ENCODE data around the gene GRIN2C. TPM values are rescaled to one million over a fixed set of nuclear protein-coding genes. Genes with fewer than 3 reads are reported as not detected.
A peak's percentile ranks its signal among the peaks of the same experiment; 100 is the strongest.

GRIN2C gene
- total RNA-seq, 1 donor from 2014 or later, result 1.0 TPM

DNA sequence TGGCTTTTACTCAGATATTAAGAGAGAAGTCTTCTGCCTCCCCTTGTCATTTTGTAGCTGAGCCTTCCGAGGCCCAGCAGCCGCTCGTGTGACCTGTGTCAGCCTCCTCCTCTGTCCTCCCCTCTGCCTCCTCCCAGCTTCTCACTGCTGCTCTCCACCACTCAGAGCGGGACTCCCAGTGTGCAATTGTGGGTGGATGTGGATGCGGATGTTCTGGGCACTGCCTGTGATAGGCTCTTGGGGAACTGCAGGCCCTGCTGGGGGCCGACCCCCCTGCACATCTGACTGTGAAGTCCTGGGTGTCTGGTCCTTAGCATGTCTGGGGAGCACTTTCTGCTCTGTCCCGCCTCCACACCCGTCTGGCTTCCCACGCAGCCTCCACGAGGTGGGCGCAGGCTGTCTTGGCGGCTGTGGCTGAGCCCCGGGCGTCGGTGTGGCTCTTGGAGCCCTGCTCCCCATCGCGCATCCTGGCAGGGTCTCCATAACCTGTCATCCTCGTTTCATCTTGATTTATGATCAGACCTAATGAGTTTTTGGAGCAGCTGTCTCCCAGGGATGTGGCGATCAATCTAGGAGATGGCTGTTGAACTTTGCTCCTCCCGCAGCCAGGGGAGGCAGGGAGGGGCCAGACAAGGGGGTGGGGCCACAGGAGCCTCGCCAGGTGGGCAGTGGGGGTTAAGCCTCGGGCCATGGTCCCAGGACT lies 28.1 kb downstream of the GRIN2C start:
- H3K4me1 Mint-ChIP-seq (ENCODE audit: low read depth, unreplicated experiment), result peaks cover 16% of the 10 kb centered on the region
- no peak overlapping the region for H2AFZ ChIP-seq (ENCODE audit: low read depth, low read length)
- no peak overlapping the region for H3K4me3 Mint-ChIP-seq (ENCODE audit: unreplicated experiment)
- H3K4me1 ChIP-seq (ENCODE audit: insufficient read depth, low read length), result peaks cover 8% of the 10 kb centered on the region
- FAIRE-seq (no peak), DNase-seq (ENCODE audit: low read depth) (no peak)
- H3K4me2 ChIP-seq (ENCODE audit: low read length), result no peak overlapping the region
- no peak overlapping the region for H3K9ac ChIP-seq (ENCODE audit: low read length)
- no peaks in the 10 kb centered on the region for H3K9me3 Mint-ChIP-seq (ENCODE audit: unreplicated experiment)
- peaks cover 21% of the 10 kb centered on the region for H4K20me1 ChIP-seq (ENCODE audit: insufficient read depth, low read length)
- H3K79me2 ChIP-seq (ENCODE audit: insufficient read depth, low read length), result no peaks in the 10 kb centered on the region
- H3K4me3 ChIP-seq (ENCODE audit: insufficient read depth, low read depth, low read length), result no peak overlapping the region
- H3K36me3 ChIP-seq (ENCODE audit: insufficient read depth, low read length), result no peaks in the 10 kb centered on the region
- H3K27ac ChIP-seq (ENCODE audit: low read depth, low read length), result no peak overlapping the region
- H3K36me3 Mint-ChIP-seq (ENCODE audit: low read depth, unreplicated experiment), result peaks cover 14% of the 10 kb centered on the region
- no peaks in the 10 kb centered on the region for H3K9me3 ChIP-seq (ENCODE audit: insufficient read depth, low read depth, low read length)
- H3K27me3 ChIP-seq (ENCODE audit: insufficient read depth, low read length), result no peaks in the 10 kb centered on the region
- no peaks in the 10 kb centered on the region for H3K27me3 Mint-ChIP-seq (ENCODE audit: low read depth, unreplicated experiment)
- H3K27ac Mint-ChIP-seq (ENCODE audit: unreplicated experiment), result no peak overlapping the region
- TF ChIP-seq, protein P1, sequence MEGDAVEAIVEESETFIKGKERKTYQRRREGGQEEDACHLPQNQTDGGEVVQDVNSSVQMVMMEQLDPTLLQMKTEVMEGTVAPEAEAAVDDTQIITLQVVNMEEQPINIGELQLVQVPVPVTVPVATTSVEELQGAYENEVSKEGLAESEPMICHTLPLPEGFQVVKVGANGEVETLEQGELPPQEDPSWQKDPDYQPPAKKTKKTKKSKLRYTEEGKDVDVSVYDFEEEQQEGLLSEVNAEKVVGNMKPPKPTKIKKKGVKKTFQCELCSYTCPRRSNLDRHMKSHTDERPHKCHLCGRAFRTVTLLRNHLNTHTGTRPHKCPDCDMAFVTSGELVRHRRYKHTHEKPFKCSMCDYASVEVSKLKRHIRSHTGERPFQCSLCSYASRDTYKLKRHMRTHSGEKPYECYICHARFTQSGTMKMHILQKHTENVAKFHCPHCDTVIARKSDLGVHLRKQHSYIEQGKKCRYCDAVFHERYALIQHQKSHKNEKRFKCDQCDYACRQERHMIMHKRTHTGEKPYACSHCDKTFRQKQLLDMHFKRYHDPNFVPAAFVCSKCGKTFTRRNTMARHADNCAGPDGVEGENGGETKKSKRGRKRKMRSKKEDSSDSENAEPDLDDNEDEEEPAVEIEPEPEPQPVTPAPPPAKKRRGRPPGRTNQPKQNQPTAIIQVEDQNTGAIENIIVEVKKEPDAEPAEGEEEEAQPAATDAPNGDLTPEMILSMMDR (IDR thresholded peaks at IDR 0.05; ENCODE audit: insufficient read depth, low read depth, low read length), result no peak
- TF ChIP-seq EZH2 (IDR thresholded peaks at IDR 0.05; ENCODE audit: insufficient read depth, low read length), result no peak

DNA sequence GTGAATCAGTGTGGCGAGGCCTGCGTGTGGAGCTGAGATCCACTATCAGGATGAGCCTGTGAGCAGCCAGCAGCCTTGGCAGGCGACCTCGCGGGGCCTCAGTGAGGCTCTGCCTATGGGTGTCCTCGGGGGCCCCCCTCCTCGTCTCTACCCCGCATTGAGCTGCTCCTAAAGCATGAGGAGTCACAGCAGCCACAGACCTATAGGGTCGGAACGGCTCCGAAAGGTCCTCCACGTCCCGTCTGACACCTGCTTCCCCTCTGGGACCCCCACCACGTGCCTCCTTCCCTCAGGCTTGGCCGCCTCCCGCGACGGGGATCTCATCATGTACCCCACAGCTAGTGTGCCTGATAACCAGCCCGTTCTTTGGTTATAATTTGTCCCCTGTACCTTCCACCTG lies 28.8 kb downstream of the GRIN2C start:
- H3K4me1 Mint-ChIP-seq (ENCODE audit: low read depth, unreplicated experiment), result peaks cover 16% of the 10 kb centered on the region
- no peak overlapping the region for H3K27ac Mint-ChIP-seq (ENCODE audit: unreplicated experiment)
- Histone ChIP-seq H3K4me1 (ENCODE audit: insufficient read depth, low read length) (peaks cover 8% of the 10 kb centered on the region), H3K36me3 (ENCODE audit: insufficient read depth, low read length) (no peaks in the 10 kb centered on the region), H3K4me2 (ENCODE audit: low read length) (no peak overlapping the region), H2AFZ (ENCODE audit: low read depth, low read length) (no peak overlapping the region), H3K79me2 (ENCODE audit: insufficient read depth, low read length) (no peaks in the 10 kb centered on the region), H3K27ac (ENCODE audit: low read depth, low read length) (no peak overlapping the region), H3K9me3 (ENCODE audit: insufficient read depth, low read depth, low read length) (no peaks in the 10 kb centered on the region), H3K4me3 (ENCODE audit: insufficient read depth, low read depth, low read length) (no peak overlapping the region), H4K20me1 (ENCODE audit: insufficient read depth, low read length) (peaks cover 28% of the 10 kb centered on the region), H3K27me3 (ENCODE audit: insufficient read depth, low read length) (no peaks in the 10 kb centered on the region), H3K9ac (ENCODE audit: low read length) (no peak overlapping the region)
- peaks cover 8% of the 10 kb centered on the region for H3K36me3 Mint-ChIP-seq (ENCODE audit: low read depth, unreplicated experiment)
- TF ChIP-seq EZH2 (IDR thresholded peaks at IDR 0.05; ENCODE audit: insufficient read depth, low read length), result no peak
- TF ChIP-seq, protein P1 (IDR thresholded peaks at IDR 0.05; ENCODE audit: insufficient read depth, low read depth, low read length), result no peak
- no peak for FAIRE-seq
- DNase-seq (ENCODE audit: low read depth), result no peak
- H3K27me3 Mint-ChIP-seq (ENCODE audit: low read depth, unreplicated experiment), result no peaks in the 10 kb centered on the region
- no peaks in the 10 kb centered on the region for H3K9me3 Mint-ChIP-seq (ENCODE audit: unreplicated experiment)
- H3K4me3 Mint-ChIP-seq (ENCODE audit: unreplicated experiment), result peak overlapping the region; percentile 45

DNA sequence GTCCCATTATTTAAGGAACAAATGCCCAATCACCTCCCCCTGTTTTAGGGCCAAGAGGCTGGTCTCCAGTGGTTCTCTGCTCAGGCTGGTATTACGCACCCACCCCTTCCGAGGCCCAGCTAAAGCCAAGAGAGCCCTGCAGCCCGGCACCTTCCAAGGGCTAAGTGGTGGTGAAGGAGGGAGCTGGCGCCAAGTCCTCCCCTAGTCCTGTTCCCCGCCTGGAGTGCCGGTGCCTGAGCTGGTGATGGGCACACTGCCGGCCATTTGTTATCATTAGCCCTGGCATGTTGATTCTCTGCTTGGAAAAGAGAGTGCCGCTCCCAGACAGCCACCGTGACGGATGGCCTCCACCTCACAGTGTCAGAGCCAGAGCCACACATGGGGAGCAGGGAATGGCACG lies 31.9 kb downstream of the GRIN2C start:
- H3K36me3 Mint-ChIP-seq (ENCODE audit: low read depth, unreplicated experiment), result peaks cover 14% of the 10 kb centered on the region
- no peak for DNase-seq (ENCODE audit: low read depth)
- H3K4me3 ChIP-seq (ENCODE audit: insufficient read depth, low read depth, low read length), result no peak overlapping the region
- FAIRE-seq, result no peak
- no peaks in the 10 kb centered on the region for H3K4me1 ChIP-seq (ENCODE audit: insufficient read depth, low read length)
- H3K9ac ChIP-seq (ENCODE audit: low read length), result no peak overlapping the region
- no peaks in the 10 kb centered on the region for H3K79me2 ChIP-seq (ENCODE audit: insufficient read depth, low read length)
- H3K4me2 ChIP-seq (ENCODE audit: low read length), result no peak overlapping the region
- H3K4me1 Mint-ChIP-seq (ENCODE audit: low read depth, unreplicated experiment), result peaks cover 4% of the 10 kb centered on the region
- H3K27ac Mint-ChIP-seq (ENCODE audit: unreplicated experiment), result no peak overlapping the region
- H3K27me3 ChIP-seq (ENCODE audit: insufficient read depth, low read length), result no peaks in the 10 kb centered on the region
- H2AFZ ChIP-seq (ENCODE audit: low read depth, low read length), result no peak overlapping the region
- no peaks in the 10 kb centered on the region for H3K9me3 Mint-ChIP-seq (ENCODE audit: unreplicated experiment)
- H3K27ac ChIP-seq (ENCODE audit: low read depth, low read length), result no peak overlapping the region
- H3K27me3 Mint-ChIP-seq (ENCODE audit: low read depth, unreplicated experiment), result peaks cover 2% of the 10 kb centered on the region
- no peak for TF ChIP-seq EZH2 (IDR thresholded peaks at IDR 0.05; ENCODE audit: insufficient read depth, low read length)
- TF ChIP-seq, protein P1 (IDR thresholded peaks at IDR 0.05; ENCODE audit: insufficient read depth, low read depth, low read length), result no peak
- H3K4me3 Mint-ChIP-seq (ENCODE audit: unreplicated experiment), result no peak overlapping the region
- H3K36me3 ChIP-seq (ENCODE audit: insufficient read depth, low read length), result no peaks in the 10 kb centered on the region
- H3K9me3 ChIP-seq (ENCODE audit: insufficient read depth, low read depth, low read length), result no peaks in the 10 kb centered on the region
- peaks cover 37% of the 10 kb centered on the region for H4K20me1 ChIP-seq (ENCODE audit: insufficient read depth, low read length)
